GM12878 (cell line): Measurements from ENCODE around the gene PDX1. TPM values are rescaled to one million over a fixed set of nuclear protein-coding genes. Genes with fewer than 3 reads are reported as not detected.

Experiments
- ATAC-seq: fragments of 200-7000 bp; cut with Tn5 transposase; 3 replicates; pipeline ENCODE4 v1.9.1; 2020; ENCODE audit warnings: mild to moderate bottlenecking, moderate library complexity
- BruUV-seq: library from RNA; stranded (reverse); fragments of 400-500 nt; replicated peaks from 2 replicates; lab custom pipeline; 2021; lab: Mats Ljungman, UMichigan
- CTCF ChIA-PET: fragments of 300-600 bp; sonication (Branson Sonifier 250); formaldehyde crosslinking; extraction: SDS; loops from one replicate; lab custom pipeline; 2021; ENCODE audit warnings: inconsistent platforms; lab: Yijun Ruan, JAX
- POLR2A ChIA-PET: fragments of 350-600 bp; formaldehyde crosslinking; extraction: SDS; loops from one replicate; lab custom pipeline; 2021; ENCODE audit warnings: inconsistent platforms; lab: Charles Lee
- RAD21 ChIA-PET: fragments of 300-600 bp; sonication (Branson Sonifier 250); formaldehyde crosslinking; loops from one replicate; lab custom pipeline; 2023; ENCODE audit warnings: antibody characterized with exemption; ENCODE audit not compliant: unreplicated experiment; lab: Charles Lee
- SMC1A ChIA-PET: fragments of 300-600 bp; sonication (Branson Sonifier 250); formaldehyde crosslinking; loops from one replicate; lab custom pipeline; 2023; ENCODE audit not compliant: unreplicated experiment, uncharacterized antibody; lab: Charles Lee
- DNase-seq: peaks from one replicate; pipeline ENCODE4 v3.0.0-alpha.2; 2011; ENCODE audit warnings: low read depth, low spot score
- FAIRE-seq: peaks from 3 replicates; lab custom pipeline; 2011; peaks lifted over from hg19 to GRCh38; lab: Jason Lieb, UNC
- H2AFZ ChIP-seq: 2 replicates; pipeline ENCODE4 v1.6.0; 2011; ENCODE audit warnings: low read depth, low read length, control low read depth; ENCODE audit not compliant: control insufficient read depth
- H3K27ac ChIP-seq: 2 replicates; pipeline ENCODE4 v1.5.1; 2011; ENCODE audit warnings: control low read depth; ENCODE audit not compliant: control insufficient read depth, insufficient read depth
- H3K27me3 ChIP-seq, 2 experiments: replicated peaks in 1 of 2; 2 replicates each; pipeline versions ENCODE4 v1.6.0 to v1.6.1; 2011; ENCODE audit warnings: low read length in 1 of 2; ENCODE audit not compliant: control insufficient read depth in 2 of 2, insufficient read depth in 2 of 2
- H3K36me3 ChIP-seq, 2 experiments: 2 replicates each; pipeline ENCODE4 v1.5.1; 2011; ENCODE audit warnings: low read length in 1 of 2; ENCODE audit not compliant: control insufficient read depth in 2 of 2, insufficient read depth in 2 of 2
- H3K4me1 ChIP-seq: 2 replicates; pipeline ENCODE4 v1.6.1; 2011; ENCODE audit warnings: mild to moderate bottlenecking, low read length, moderate library complexity, mixed read lengths; ENCODE audit not compliant: control insufficient read depth, insufficient read depth
- H3K4me2 ChIP-seq: 2 replicates; pipeline ENCODE4 v1.6.0; 2011; ENCODE audit warnings: control low read depth; ENCODE audit not compliant: control insufficient read depth, insufficient read depth
- H3K4me3 ChIP-seq: fragments of 200-600 bp; sonication (generic); 2 replicates; pipeline ENCODE4 v1.5.1; 2016
- H3K79me2 ChIP-seq: 2 replicates; pipeline ENCODE4 v1.6.0; 2011; ENCODE audit warnings: low read length; ENCODE audit not compliant: control insufficient read depth, insufficient read depth
- H3K9ac ChIP-seq: 2 replicates; pipeline ENCODE4 v1.8.0; 2011; ENCODE audit warnings: low read length, control low read depth, mixed read lengths; ENCODE audit not compliant: control insufficient read depth, insufficient read depth
- H3K9me3 ChIP-seq: replicated peaks from 3 replicates; pipeline ENCODE4 v1.5.1; 2011; ENCODE audit warnings: mild to moderate bottlenecking, low read length; ENCODE audit not compliant: control insufficient read depth, insufficient read depth
- H4K20me1 ChIP-seq: 2 replicates; pipeline ENCODE4 v1.6.0; 2011; ENCODE audit not compliant: control insufficient read depth, insufficient read depth
- ASH2L ChIP-seq: fragments of 300-600, 200-600 bp; sonication (generic); IDR thresholded peaks from 2 replicates; pipeline ENCODE4 v1.6.1; 2017; ENCODE audit warnings: low read depth, mild to moderate bottlenecking, borderline replicate concordance
- MEF2A ChIP-seq: IDR thresholded peaks from 2 replicates; pipeline ENCODE4 v1.6.1; 2011; ENCODE audit warnings: low read depth, mild to moderate bottlenecking, low read length, moderate library complexity; ENCODE audit not compliant: insufficient read depth
- NR2F1 ChIP-seq: fragments of 450-650 bp; conservative IDR thresholded peaks from 2 replicates; pipeline ENCODE4 v1.6.1; 2017; ENCODE audit warnings: mild to moderate bottlenecking
- RB1 ChIP-seq: fragments of 450-650 bp; formaldehyde crosslinking; IDR thresholded peaks from 2 replicates; pipeline ENCODE4 v1.6.1; 2017; ENCODE audit warnings: mild to moderate bottlenecking, borderline replicate concordance
- SMAD1 ChIP-seq: fragments of 450-650 bp; IDR thresholded peaks from 2 replicates; pipeline ENCODE4 v1.6.1; 2018; ENCODE audit warnings: mild to moderate bottlenecking, low read depth; ENCODE audit not compliant: partially characterized antibody
- SMC3 ChIP-seq: IDR thresholded peaks from 2 replicates; pipeline ENCODE4 v1.6.1; 2011; ENCODE audit warnings: low read length, improper control_type of control experiment, borderline replicate concordance
- SUZ12 ChIP-seq: fragments of 200-600 bp; sonication (generic); IDR thresholded peaks from one replicate; pipeline ENCODE4 v1.6.1; 2018; ENCODE audit warnings: antibody characterized with exemption, mild to moderate bottlenecking; ENCODE audit not compliant: unreplicated experiment
- WGBS: methylation state at CpG from one replicate; pipeline ENCODE4 v1.1.6; 2016; ENCODE audit warnings: low lambda C conversion rate; ENCODE audit not compliant: insufficient replicate concordance, insufficient coverage; ENCODE audit errors: missing lambda C conversion rate; 5-methylcytosine and 5-hydroxymethylcytosine counted together
- in situ Hi-C: fragments of 300-500 bp; cut with MboI; formaldehyde crosslinking; loops from 9 replicates; pipeline ENCODE4 v1.14.3; 2018; ENCODE audit warnings: mixed read lengths
- intact Hi-C: fragments of 100-400 bp; cut with micrococcal nuclease; formaldehyde crosslinking; loops from one replicate; pipeline ENCODE4 v1.14.2; 2022; ENCODE audit not compliant: unreplicated experiment
- polyA plus RNA-seq, 11 experiments: library from polyadenylated mRNA; depleted of rRNA in 4 of 11; unstranded in 6 of 11; stranded (reverse) in 5 of 11; fragments of >200 nt; fragmentation: Nextera tagmentation in 4 of 11; fragmentation: Illumina TruSeq in 1 of 11; extraction: Ambion mirVana in 4 of 11; extraction: Trizol in 1 of 11; gene quantifications; 1 replicate in 1 of 11; 2 replicates in 10 of 11; pipeline versions ENCODE4 v1.2.1 to v1.2.3, GENCODE V29; 2011 to 2016; ENCODE audit warnings: inconsistent platforms in 2 of 11, missing spikeins in 2 of 11, low read depth in 1 of 11
- total RNA-seq, 4 experiments: library from RNA; depleted of rRNA in 3 of 4; stranded (reverse); fragments of >200 nt in 3 of 4; fragmentation: Illumina TruSeq in 1 of 4; extraction: Trizol in 1 of 4; gene quantifications; 2 replicates each; pipeline versions ENCODE4 v1.2.1 to v1.2.3, GENCODE V29; 2013 to 2021
- TF ChIP-seq, protein P1 (sequence below): IDR thresholded peaks from 2 replicates; pipeline ENCODE4 v1.6.1; 2011; ENCODE audit warnings: borderline replicate concordance, low read depth, mild to moderate bottlenecking, moderate library complexity, mixed read lengths, low read length; ENCODE audit not compliant: insufficient read depth; ENCODE audit errors: extremely low read length
- TF ChIP-seq, protein P2 (sequence below): IDR thresholded peaks from 2 replicates; pipeline ENCODE4 v1.6.1; 2011; ENCODE audit warnings: borderline replicate concordance, low read depth, mild to moderate bottlenecking, moderate library complexity, low read length; ENCODE audit not compliant: insufficient read depth, poor library complexity, severe bottlenecking

The PDX1 gene
- total and polyA plus RNA-seq, 10 of the 15 experiments (the other 5 are each of a cell fraction or from before 2014, with no cell fraction given), result 0.02 to 0.03 TPM; not detected in 8

DNA sequence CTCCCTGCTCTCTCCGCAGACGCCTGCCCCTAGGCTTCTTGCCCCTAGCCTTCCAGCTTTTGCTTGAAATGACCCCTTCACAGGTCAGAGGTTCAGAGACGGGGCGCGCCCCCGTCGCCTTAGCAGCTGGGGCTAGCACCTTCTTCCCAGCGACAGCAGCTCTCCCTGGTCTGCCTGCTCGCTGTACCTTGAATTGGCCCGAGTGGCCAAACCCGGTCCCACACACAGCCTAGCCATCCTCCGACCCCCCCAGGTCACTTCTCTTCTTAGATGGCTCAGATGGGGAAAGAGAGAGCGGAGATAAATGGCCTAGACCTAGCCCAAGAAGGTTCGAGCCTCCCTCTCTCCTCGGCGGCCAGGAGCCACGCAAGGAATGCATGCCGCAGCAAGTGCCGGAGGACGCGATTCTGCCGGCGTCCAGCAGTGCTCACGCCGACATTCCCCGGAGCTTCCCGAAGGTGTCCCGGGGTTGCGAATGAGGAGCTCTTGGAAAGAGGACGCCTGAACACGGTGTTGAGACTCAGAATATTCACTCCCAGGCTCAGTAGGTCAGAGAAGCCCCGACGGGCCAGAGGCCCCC lies 48.0 kb downstream of the PDX1 start:
- intact Hi-C loops (no loop called here), in situ Hi-C loops (no loop called here)
- FAIRE-seq, result no peak
- TF ChIP-seq ASH2L (no peak), RB1 (no peak), MEF2A (no peak), SMC3 (no peak), SMAD1 (no peak), NR2F1 (no peak), SUZ12 (peak; percentile 7)
- TF ChIP-seq, protein P1, sequence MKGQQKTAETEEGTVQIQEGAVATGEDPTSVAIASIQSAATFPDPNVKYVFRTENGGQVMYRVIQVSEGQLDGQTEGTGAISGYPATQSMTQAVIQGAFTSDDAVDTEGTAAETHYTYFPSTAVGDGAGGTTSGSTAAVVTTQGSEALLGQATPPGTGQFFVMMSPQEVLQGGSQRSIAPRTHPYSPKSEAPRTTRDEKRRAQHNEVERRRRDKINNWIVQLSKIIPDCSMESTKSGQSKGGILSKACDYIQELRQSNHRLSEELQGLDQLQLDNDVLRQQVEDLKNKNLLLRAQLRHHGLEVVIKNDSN, result no peak
- TF ChIP-seq, protein P2, sequence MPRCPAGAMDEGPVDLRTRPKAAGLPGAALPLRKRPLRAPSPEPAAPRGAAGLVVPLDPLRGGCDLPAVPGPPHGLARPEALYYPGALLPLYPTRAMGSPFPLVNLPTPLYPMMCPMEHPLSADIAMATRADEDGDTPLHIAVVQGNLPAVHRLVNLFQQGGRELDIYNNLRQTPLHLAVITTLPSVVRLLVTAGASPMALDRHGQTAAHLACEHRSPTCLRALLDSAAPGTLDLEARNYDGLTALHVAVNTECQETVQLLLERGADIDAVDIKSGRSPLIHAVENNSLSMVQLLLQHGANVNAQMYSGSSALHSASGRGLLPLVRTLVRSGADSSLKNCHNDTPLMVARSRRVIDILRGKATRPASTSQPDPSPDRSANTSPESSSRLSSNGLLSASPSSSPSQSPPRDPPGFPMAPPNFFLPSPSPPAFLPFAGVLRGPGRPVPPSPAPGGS, result no peak
- no peak overlapping the region for H3K27ac ChIP-seq
- H3K4me3 ChIP-seq, result no peak overlapping the region
- ChIA-PET POLR2A (no interaction called here), RAD21 (no interaction called here), SMC1A (no interaction called here), CTCF (no interaction called here)
- no peaks in the 10 kb centered on the region for H3K36me3 ChIP-seq
- 21% methylated on average over 33 of the region's 33 CpGs for WGBS
- no peak overlapping the region for H3K4me2 ChIP-seq
- H3K9me3 ChIP-seq, result no peaks in the 10 kb centered on the region
- H3K4me1 ChIP-seq, result no peaks in the 10 kb centered on the region
- no peaks in the 10 kb centered on the region for H4K20me1 ChIP-seq
- H3K27me3 ChIP-seq, result peaks cover 16 to 22% of the 10 kb centered on the region in 2 experiments
- no peak for DNase-seq
- no peak overlapping the region for H3K9ac ChIP-seq
- BruUV-seq, result no TSS peak
- no peak overlapping the region for H2AFZ ChIP-seq
- no peaks in the 10 kb centered on the region for H3K79me2 ChIP-seq
- ATAC-seq, result no peak
